Measurements from ENCODE around the gene GLT1D1.
A peak's percentile ranks its signal among the peaks of the same experiment; 100 is the strongest.
"Not testable (repeated sequence)": the region's sequence is repeated elsewhere in the genome, so short reads cannot be mapped to it uniquely, and the experiment has no call there.

Gene GLT1D1

GRCh38 chr12:128819293-128820144, 33.8 kb upstream of the GLT1D1 start:
- DNase-seq (ENCODE audit: low read depth), result no peak
- H3K4me3 ChIP-seq (ENCODE audit: low read depth, low read length), result no peak overlapping the region

DNA sequence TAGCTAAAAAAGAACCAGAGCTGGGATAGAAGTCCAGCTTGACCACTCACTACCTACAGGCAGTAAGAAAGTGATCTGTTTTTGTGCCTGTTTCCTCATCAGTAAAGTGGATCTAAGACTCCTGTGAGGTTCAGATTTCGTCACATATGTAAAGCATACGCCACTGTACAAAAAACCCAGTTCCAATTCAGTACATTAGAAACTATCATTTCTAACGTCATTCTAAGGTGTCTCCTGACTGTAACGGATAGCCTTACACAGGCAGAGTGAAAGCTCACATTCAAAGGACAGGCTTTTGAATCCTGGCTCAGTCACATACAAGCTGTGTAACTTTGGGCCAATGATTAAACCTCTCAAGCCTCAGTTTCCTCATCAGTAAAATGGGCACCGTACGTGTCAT, 33.0 kb upstream of the GLT1D1 start:
- DNase-seq (ENCODE audit: low read depth), result no peak
- H3K4me3 ChIP-seq (ENCODE audit: low read depth, low read length), result no peak overlapping the region

- no peak for DNase-seq (ENCODE audit: low read depth)
- no peak overlapping the region for H3K4me3 ChIP-seq (ENCODE audit: low read depth, low read length)
Measured at GRCh38 chr12:128820723-128821432, 32.4 kb upstream of the GLT1D1 start.

GRCh38 chr12:128823216-128823915, 29.9 kb upstream of the GLT1D1 start:
- H3K4me3 ChIP-seq (ENCODE audit: low read depth, low read length), result peak overlapping the region; percentile 84
- DNase-seq (ENCODE audit: low read depth), result no peak

DNA sequence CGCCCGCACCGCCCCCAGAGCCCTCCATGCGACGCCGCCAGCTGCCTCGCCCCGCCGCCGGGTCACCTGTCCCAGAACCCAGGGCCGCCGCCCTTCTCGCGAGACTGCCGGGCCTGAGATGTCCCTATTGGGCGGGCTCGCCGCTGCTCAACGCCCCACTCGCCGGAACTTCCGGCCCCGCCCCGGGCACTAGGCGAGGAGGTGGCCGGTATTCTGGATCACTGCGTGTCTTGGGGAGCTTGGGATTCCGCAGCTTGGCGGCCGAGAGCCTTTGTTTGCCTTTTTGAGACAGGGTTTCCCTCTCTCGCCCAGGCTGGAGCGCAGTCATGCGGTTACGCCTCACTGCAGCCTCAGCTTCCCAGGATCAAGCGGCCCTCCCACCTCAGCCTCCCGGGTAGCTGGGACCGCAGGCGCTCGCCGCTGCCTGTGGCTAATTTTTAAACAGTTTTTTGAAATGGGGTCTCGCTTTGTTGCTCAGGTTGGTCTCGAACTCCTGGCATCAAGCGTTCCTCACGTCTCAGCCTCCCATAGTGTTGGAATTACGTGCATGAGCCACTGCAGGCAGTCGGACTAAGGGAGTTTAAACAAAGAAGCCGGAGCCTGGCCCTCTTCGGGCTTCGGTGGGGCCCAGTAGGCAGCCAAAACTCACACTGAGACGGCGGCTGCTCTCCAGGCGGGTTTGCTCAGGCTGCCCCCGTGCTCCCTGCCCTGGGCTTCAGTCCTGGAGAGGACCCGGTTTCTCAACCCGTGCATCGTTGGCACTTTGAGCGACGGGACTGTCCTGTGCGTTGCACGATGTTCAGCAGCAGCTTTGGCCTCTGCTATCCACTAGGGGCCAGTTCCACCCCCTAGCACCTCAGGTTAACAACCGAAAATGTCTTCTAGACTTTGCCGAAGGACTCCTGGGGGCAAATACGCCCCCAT, 29.1 kb upstream of the GLT1D1 start, which contains the start of gene SLC15A4:
TSS of gene SLC15A4 (minus strand) at position 43 of the 924 bp plus-strand sequence. CDS start at position 28, 15 bp downstream.
- peak within 1 kb of the TSS; percentile 84 for H3K4me3 ChIP-seq (ENCODE audit: low read depth, low read length)
- DNase-seq (ENCODE audit: low read depth), result peak; percentile 72

DNA sequence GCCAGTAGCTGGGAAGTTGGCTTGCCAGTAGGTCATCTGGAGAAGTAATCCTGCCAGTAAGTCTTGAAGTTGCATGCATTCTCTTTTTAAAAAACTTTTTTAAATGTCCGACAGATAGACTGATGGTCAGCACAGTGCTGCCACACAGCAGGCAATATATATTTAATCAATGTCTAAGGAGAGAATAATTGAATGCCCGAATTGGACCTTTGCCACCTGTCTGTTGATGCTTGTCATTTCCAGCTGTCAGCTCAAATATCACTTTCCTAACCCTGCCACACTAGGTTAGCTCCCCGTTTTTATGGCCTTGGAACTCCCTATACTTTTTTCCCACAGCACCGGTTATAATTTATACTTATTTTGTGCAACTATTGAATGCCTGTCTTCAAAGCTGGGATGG, 27.4 kb upstream of the GLT1D1 start:
- no peak overlapping the region for H3K4me3 ChIP-seq (ENCODE audit: low read depth, low read length)
- DNase-seq (ENCODE audit: low read depth), result no peak

DNA sequence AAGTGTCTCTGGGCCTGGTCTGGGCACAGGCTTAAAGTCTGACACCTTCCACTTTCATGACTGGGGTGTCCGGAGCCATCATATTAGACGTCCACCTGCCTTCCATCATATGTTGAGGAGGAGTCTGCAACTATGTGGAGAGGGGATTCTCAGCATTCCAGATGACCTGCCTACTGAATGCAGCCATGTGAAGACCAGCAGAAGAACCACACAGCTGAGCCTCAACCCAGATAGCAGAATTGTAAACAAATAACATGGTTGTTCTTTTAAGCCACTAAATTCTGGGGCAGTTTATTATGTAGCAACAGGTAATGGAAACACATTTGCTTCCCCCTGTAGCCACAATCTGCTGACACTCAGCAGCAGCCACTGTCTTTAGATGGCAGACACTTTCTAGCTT, 25.6 kb upstream of the GLT1D1 start:
- DNase-seq (ENCODE audit: low read depth), result no peak
- no peak overlapping the region for H3K4me3 ChIP-seq (ENCODE audit: low read depth, low read length)

DNA sequence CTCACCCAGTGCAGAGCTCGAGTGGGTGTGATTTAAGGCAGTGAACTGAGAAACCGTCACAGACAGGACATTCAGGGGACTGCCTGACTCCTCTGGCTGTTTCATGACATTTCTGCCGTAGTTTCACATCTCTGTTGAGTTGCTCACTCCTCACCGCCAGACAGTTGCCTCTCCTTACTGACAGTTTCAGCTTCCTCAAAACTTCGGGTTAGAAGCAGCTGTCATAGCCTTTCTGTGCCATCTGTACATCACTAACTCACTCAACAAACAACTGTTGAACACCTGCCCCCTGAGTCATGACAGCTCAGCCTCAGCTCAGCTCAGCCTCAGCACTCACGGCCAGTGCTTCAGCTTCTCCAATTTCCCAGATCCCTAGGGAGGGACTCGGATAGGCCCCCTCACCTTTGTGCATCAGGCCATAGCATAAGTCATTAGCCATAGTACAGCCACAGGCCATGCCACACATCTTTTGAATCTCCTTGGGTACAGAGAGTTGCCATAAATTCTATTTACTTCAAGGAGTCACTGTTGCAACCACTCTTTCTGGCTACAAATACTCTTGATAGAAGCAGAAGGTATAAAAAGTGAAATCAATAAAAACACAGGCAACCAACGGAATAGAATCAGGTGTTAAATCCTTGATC, 23.3 kb upstream of the GLT1D1 start:
- DNase-seq (ENCODE audit: low read depth), result peak; percentile 36
- no peak overlapping the region for H3K4me3 ChIP-seq (ENCODE audit: low read depth, low read length)

- no peak for DNase-seq (ENCODE audit: low read depth)
- H3K4me3 ChIP-seq (ENCODE audit: low read depth, low read length), result no peak overlapping the region
Measured at GRCh38 chr12:128830505-128830893, 22.8 kb upstream of the GLT1D1 start.

- DNase-seq (ENCODE audit: low read depth), result no peak
- no peak overlapping the region for H3K4me3 ChIP-seq (ENCODE audit: low read depth, low read length)
Measured at GRCh38 chr12:128833418-128833817, 19.9 kb upstream of the GLT1D1 start.

DNA sequence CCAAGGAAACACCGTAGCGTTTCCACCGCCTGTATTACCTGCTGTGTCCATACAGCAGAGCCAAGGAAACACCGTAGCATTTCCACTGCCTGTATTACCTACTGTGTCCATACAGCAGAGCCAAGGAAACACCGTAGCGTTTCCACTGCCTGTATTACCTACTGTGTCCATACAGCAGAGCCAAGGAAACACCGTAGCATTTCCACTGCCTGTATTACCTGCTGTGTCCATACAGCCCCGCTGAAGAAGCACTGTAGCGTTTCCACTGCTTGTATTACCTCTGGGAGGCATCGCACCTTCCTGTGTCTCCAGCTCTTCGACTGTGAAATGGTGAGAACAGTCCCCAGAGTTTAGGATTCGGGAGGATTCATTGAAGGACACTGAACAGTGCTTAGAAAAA, 13.4 kb upstream of the GLT1D1 start:
- not testable (repeated sequence) for DNase-seq (ENCODE audit: low read depth)

DNA sequence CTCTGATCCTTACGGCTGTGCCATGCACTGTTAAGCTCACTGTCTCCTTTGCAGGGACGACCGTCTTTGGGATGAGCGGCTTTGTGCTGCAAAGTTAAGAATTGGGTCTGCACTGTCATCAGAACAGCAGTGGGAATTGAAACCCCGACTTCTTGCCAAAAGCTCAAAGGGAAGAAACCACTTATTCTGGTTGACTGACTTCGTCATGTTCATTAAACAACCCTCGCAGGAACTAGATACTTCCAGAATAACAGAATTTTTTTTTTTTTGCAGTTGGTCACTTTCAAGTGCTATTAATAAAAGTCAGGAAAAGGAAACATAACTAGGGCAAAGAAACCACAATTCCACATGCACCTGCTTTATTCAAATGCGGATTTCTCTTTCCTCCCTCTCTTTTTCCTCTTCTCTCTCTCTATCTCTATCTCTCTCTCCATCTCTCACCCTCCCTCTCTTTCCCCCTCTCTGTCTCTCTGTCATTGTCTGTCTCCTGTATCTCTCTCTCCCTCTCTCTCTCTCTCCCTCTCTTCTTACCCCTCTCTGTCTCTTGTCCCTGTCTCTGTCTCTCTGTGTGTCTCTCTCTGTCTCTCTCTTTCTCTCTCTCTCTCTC, 12.3 kb upstream of the GLT1D1 start:
- H3K4me3 ChIP-seq (ENCODE audit: low read depth, low read length), result no peak overlapping the region
- no peak for DNase-seq (ENCODE audit: low read depth)

More for the DNA sequence above, 13.4 kb upstream of the GLT1D1 start:
- H3K4me3 ChIP-seq (ENCODE audit: low read depth, low read length), result not testable (repeated sequence)

- DNase-seq (ENCODE audit: low read depth), result no peak
Measured at GRCh38 chr12:128842579-128842978, 10.7 kb upstream of the GLT1D1 start.

DNA sequence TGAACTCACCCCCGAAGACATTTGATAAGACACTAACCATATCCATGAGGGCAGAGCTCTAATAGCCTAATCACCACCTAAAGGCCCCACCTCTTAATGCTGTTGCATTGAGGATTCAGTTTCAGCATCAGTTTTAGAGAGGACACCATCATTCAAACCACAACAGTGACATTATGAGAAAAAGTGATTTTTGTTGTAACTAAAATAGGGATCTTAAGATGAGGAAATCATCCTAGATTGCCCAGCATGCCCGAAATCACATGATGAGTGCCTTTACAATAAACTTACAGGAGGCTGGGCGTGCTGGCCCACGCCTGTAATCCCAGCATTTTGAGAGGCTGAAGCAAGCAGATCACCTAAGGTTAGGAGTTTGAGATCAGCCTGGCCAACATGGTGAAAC, 9.7 kb upstream of the GLT1D1 start:
- H3K4me3 ChIP-seq (ENCODE audit: low read depth, low read length), result no peak overlapping the region

More at GRCh38 chr12:128842579-128842978, 10.7 kb upstream of the GLT1D1 start:
- no peak overlapping the region for H3K4me3 ChIP-seq (ENCODE audit: low read depth, low read length)

GRCh38 chr12:128844031-128844635, 9.1 kb upstream of the GLT1D1 start:
- DNase-seq (ENCODE audit: low read depth), result no peak
- no peak overlapping the region for H3K4me3 ChIP-seq (ENCODE audit: low read depth, low read length)

More for the DNA sequence above, 9.7 kb upstream of the GLT1D1 start:
- DNase-seq (ENCODE audit: low read depth), result no peak

- DNase-seq (ENCODE audit: low read depth); H3K4me3 ChIP-seq (ENCODE audit: low read depth, low read length): not testable (repeated sequence)
Measured at GRCh38 chr12:128846671-128847070, 6.6 kb upstream of the GLT1D1 start.

- DNase-seq (ENCODE audit: low read depth), result no peak
- no peak overlapping the region for H3K4me3 ChIP-seq (ENCODE audit: low read depth, low read length)
Measured at GRCh38 chr12:128848371-128848770, 4.9 kb upstream of the GLT1D1 start.

GRCh38 chr12:128849806-128850205, 3.5 kb upstream of the GLT1D1 start:
- not testable (repeated sequence) for DNase-seq (ENCODE audit: low read depth); H3K4me3 ChIP-seq (ENCODE audit: low read depth, low read length)
